ENCODE results near the gene DCP1B. TPM values are rescaled to one million over a fixed set of nuclear protein-coding genes. Genes with fewer than 3 reads are reported as not detected.
A peak's percentile ranks its signal among the peaks of the same experiment; 100 is the strongest.

The DCP1B gene
- polyA plus RNA-seq, 1 donor from 2014 or later = 12.5 TPM

GRCh38 chr12:2013086-2013485, 8.8 kb upstream of the DCP1B start:
- no peaks in the 10 kb centered on the region for H3F3A ChIP-seq (ENCODE audit: insufficient read depth, low read length, poor library complexity, severe bottlenecking)
- TF ChIP-seq SMC3 (conservative IDR thresholded peaks at IDR 0.05; ENCODE audit: poor library complexity) (no peak), RAD21 (conservative IDR thresholded peaks at IDR 0.05) (no peak), TAF1 (IDR thresholded peaks at IDR 0.05; ENCODE audit: low read depth) (no peak), REST (IDR thresholded peaks at IDR 0.05; ENCODE audit: borderline replicate concordance) (no peak), POLR2AphosphoS5 (IDR thresholded peaks at IDR 0.05) (no peak), EZH2 (IDR thresholded peaks at IDR 0.05; ENCODE audit: borderline replicate concordance, insufficient read depth, low read length, poor library complexity, severe bottlenecking) (no peak), EP300 (conservative IDR thresholded peaks at IDR 0.05; ENCODE audit: poor library complexity, severe bottlenecking) (no peak), CTCF (IDR thresholded peaks at IDR 0.05; ENCODE audit: poor library complexity, severe bottlenecking) (no peak), MXI1 (conservative IDR thresholded peaks at IDR 0.05; ENCODE audit: poor library complexity, severe bottlenecking) (no peak)
- no peak overlapping the region for H3K4me2 ChIP-seq (ENCODE audit: low read length)
- H3K36me3 ChIP-seq (ENCODE audit: insufficient read depth, low read length) = no peaks in the 10 kb centered on the region
- H4K20me1 ChIP-seq (ENCODE audit: insufficient read depth) = no peaks in the 10 kb centered on the region
- H3K79me2 ChIP-seq (replicated peaks; ENCODE audit: insufficient read depth, low read length) = no peaks in the 10 kb centered on the region
- no peak overlapping the region for H2AFZ ChIP-seq (ENCODE audit: low read depth, low read length)
- no peak overlapping the region for H3K27ac ChIP-seq (ENCODE audit: low read length)
- no peak overlapping the region for H3K9ac ChIP-seq (ENCODE audit: low read length)
- H3K4me3 ChIP-seq (ENCODE audit: low read length) = no peak overlapping the region
- no peaks in the 10 kb centered on the region for H3K9me3 ChIP-seq (ENCODE audit: low read length)
- H3K9me2 ChIP-seq (ENCODE audit: insufficient read depth, low read length) = no peaks in the 10 kb centered on the region
- H3K27me3 ChIP-seq (ENCODE audit: insufficient read depth, low read depth, low read length) = no peaks in the 10 kb centered on the region

- H3K27ac ChIP-seq (ENCODE audit: low read length) = no peak overlapping the region
- H3K4me2 ChIP-seq (ENCODE audit: low read length) = no peak overlapping the region
- H2AFZ ChIP-seq (ENCODE audit: low read depth, low read length) = no peak overlapping the region
Observed at GRCh38 chr12:2011643-2012607, 7.7 kb upstream of the DCP1B start.

More at GRCh38 chr12:2011643-2012607, 7.7 kb upstream of the DCP1B start:
- Histone ChIP-seq H3K27me3 (ENCODE audit: insufficient read depth, low read depth, low read length) (no peaks in the 10 kb centered on the region), H3K9me2 (ENCODE audit: insufficient read depth, low read length) (no peaks in the 10 kb centered on the region), H3F3A (ENCODE audit: insufficient read depth, low read length, poor library complexity, severe bottlenecking) (no peaks in the 10 kb centered on the region), H3K9me3 (ENCODE audit: low read length) (no peaks in the 10 kb centered on the region), H3K4me3 (ENCODE audit: low read length) (no peak overlapping the region), H3K9ac (ENCODE audit: low read length) (no peak overlapping the region), H3K36me3 (ENCODE audit: insufficient read depth, low read length) (no peaks in the 10 kb centered on the region), H3K79me2 (replicated peaks; ENCODE audit: insufficient read depth, low read length) (no peaks in the 10 kb centered on the region), H4K20me1 (ENCODE audit: insufficient read depth) (no peaks in the 10 kb centered on the region)
- TF ChIP-seq MXI1 (conservative IDR thresholded peaks at IDR 0.05; ENCODE audit: poor library complexity, severe bottlenecking) (no peak), CTCF (IDR thresholded peaks at IDR 0.05; ENCODE audit: poor library complexity, severe bottlenecking) (peak; percentile 27), RAD21 (conservative IDR thresholded peaks at IDR 0.05) (peak; percentile 17)

Measured in neural cell (in vitro differentiated cells).